ENCODE data around the gene LSAMP. TPM values are rescaled to one million over a fixed set of nuclear protein-coding genes. Genes with fewer than 3 reads are reported as not detected.

LSAMP gene
- total RNA-seq, 1 experiment from 2014 or later, result 5.7 TPM

DNA sequence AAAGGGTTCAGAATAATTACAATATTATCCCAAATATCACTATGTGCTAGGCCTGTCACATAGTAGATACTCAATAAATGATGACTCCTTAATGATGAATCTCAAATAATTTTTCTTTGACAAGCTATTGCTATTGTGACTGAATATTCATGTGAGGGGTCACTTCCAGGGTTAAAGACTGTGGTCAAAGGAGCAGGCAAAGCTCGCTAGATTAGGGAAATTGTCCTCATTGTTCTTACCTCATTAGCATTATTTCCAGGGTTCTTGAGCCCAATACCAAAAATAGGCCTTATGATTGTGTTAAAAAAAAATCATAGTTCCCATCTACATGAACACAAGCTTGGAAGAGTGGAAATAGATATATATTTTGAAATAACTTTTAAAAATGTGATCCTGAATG is 569.8 kb downstream of the LSAMP start (continued):
- TF ChIP-seq, protein P1, sequence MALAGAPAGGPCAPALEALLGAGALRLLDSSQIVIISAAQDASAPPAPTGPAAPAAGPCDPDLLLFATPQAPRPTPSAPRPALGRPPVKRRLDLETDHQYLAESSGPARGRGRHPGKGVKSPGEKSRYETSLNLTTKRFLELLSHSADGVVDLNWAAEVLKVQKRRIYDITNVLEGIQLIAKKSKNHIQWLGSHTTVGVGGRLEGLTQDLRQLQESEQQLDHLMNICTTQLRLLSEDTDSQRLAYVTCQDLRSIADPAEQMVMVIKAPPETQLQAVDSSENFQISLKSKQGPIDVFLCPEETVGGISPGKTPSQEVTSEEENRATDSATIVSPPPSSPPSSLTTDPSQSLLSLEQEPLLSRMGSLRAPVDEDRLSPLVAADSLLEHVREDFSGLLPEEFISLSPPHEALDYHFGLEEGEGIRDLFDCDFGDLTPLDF (CRISPR knock-in tag; IDR thresholded peaks at IDR 0.05), result no peak
- TF ChIP-seq, protein P2, sequence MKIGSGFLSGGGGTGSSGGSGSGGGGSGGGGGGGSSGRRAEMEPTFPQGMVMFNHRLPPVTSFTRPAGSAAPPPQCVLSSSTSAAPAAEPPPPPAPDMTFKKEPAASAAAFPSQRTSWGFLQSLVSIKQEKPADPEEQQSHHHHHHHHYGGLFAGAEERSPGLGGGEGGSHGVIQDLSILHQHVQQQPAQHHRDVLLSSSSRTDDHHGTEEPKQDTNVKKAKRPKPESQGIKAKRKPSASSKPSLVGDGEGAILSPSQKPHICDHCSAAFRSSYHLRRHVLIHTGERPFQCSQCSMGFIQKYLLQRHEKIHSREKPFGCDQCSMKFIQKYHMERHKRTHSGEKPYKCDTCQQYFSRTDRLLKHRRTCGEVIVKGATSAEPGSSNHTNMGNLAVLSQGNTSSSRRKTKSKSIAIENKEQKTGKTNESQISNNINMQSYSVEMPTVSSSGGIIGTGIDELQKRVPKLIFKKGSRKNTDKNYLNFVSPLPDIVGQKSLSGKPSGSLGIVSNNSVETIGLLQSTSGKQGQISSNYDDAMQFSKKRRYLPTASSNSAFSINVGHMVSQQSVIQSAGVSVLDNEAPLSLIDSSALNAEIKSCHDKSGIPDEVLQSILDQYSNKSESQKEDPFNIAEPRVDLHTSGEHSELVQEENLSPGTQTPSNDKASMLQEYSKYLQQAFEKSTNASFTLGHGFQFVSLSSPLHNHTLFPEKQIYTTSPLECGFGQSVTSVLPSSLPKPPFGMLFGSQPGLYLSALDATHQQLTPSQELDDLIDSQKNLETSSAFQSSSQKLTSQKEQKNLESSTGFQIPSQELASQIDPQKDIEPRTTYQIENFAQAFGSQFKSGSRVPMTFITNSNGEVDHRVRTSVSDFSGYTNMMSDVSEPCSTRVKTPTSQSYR (CRISPR knock-in tag; IDR thresholded peaks at IDR 0.05), result no peak
- TF ChIP-seq, protein P3, sequence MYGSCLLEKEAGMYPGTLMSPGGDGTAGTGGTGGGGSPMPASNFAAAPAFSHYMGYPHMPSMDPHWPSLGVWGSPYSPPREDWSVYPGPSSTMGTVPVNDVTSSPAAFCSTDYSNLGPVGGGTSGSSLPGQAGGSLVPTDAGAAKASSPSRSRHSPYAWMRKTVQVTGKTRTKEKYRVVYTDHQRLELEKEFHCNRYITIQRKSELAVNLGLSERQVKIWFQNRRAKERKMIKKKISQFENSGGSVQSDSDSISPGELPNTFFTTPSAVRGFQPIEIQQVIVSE (CRISPR knock-in tag; IDR thresholded peaks at IDR 0.05; ENCODE audit: borderline replicate concordance), result no peak

DNA sequence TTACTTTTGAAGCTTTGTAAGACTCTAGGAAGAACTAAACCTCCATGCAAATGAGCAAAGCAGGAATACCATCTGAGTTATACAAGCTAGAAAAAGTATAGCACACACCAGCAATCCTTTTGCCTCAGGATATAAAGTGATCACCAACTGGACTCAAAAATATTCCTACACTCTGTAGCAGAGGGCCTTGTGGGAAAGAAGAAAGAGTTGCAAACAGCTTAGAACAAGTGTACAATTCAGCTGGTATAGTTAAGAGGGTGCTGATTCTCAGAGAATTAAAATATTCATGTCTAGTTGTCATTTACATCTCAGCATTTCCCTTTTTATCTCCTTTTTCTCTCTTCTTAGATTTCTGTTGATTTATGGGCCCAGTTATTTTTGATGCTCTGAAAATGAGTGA is 573.6 kb downstream of the LSAMP start:
- Mint-ChIP-seq H3K4me3 (no peak overlapping the region), H3K36me3 (no peaks in the 10 kb centered on the region), H3K4me1 (peaks cover 47% of the 10 kb centered on the region), H3K27me3 (ENCODE audit: low read depth) (no peaks in the 10 kb centered on the region), H3K9me3 (no peaks in the 10 kb centered on the region), H3K27ac (no peak overlapping the region)
- ChIA-PET POLR2A (no interaction called here), CTCF (interaction anchor here (1.1 to 1.4 kb wide), 3 partner anchors 9 to 42 kb away, joined by 3 to 4 read pairs (median 3); no protein-coding TSS in a partner anchor)
- TF ChIP-seq NR3C1 (CRISPR knock-in tag; conservative IDR thresholded peaks at IDR 0.05; ENCODE audit: low read depth) (no peak), NR1H2 (CRISPR knock-in tag; IDR thresholded peaks at IDR 0.05) (no peak), IRF2 (CRISPR knock-in tag; IDR thresholded peaks at IDR 0.05; ENCODE audit: borderline replicate concordance, low read depth) (no peak), GABPB1 (CRISPR knock-in tag; IDR thresholded peaks at IDR 0.05) (no peak)
- TF ChIP-seq, protein P4, sequence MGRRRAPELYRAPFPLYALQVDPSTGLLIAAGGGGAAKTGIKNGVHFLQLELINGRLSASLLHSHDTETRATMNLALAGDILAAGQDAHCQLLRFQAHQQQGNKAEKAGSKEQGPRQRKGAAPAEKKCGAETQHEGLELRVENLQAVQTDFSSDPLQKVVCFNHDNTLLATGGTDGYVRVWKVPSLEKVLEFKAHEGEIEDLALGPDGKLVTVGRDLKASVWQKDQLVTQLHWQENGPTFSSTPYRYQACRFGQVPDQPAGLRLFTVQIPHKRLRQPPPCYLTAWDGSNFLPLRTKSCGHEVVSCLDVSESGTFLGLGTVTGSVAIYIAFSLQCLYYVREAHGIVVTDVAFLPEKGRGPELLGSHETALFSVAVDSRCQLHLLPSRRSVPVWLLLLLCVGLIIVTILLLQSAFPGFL (CRISPR knock-in tag; IDR thresholded peaks at IDR 0.05; ENCODE audit: borderline replicate concordance), result no peak
- TF ChIP-seq, protein P5, sequence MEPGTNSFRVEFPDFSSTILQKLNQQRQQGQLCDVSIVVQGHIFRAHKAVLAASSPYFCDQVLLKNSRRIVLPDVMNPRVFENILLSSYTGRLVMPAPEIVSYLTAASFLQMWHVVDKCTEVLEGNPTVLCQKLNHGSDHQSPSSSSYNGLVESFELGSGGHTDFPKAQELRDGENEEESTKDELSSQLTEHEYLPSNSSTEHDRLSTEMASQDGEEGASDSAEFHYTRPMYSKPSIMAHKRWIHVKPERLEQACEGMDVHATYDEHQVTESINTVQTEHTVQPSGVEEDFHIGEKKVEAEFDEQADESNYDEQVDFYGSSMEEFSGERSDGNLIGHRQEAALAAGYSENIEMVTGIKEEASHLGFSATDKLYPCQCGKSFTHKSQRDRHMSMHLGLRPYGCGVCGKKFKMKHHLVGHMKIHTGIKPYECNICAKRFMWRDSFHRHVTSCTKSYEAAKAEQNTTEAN (CRISPR knock-in tag; IDR thresholded peaks at IDR 0.05), result no peak
- DNase-seq (ENCODE audit: low spot score), result no peak
- ATAC-seq, result no peak

DNA sequence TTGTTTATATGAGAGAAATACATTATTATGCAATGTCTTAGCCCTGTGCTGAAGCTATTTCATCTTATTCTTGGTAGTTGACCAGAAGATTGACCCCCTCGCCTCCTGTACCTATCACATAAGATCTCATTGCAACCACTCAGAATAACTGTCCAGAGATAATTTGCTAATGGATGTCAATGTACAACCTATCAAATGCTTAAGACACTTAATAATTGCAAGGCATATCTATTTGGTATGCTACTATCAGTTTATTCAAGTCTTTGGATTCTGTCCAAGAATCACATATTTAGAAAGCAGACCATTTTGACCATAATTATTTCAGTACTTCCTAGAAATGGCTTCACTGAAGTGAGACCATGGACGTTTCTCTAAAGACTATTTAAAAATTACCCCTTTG is 580.4 kb downstream of the LSAMP start:
- no peaks in the 10 kb centered on the region for H3K9me3 Mint-ChIP-seq
- no peak for TF ChIP-seq JAZF1 (CRISPR knock-in tag; IDR thresholded peaks at IDR 0.05)
- DNase-seq (ENCODE audit: low spot score) (no peak), ATAC-seq (no peak)
- no peak overlapping the region for H3K4me3 Mint-ChIP-seq
- peaks cover 53% of the 10 kb centered on the region for H3K4me1 Mint-ChIP-seq
- H3K27ac Mint-ChIP-seq, result no peak overlapping the region
- H3K36me3 Mint-ChIP-seq, result no peaks in the 10 kb centered on the region
- H3K27me3 Mint-ChIP-seq (ENCODE audit: low read depth), result peaks cover 28% of the 10 kb centered on the region
- CTCF ChIA-PET, result no interaction called here
- POLR2A ChIA-PET, result no interaction called here

DNA sequence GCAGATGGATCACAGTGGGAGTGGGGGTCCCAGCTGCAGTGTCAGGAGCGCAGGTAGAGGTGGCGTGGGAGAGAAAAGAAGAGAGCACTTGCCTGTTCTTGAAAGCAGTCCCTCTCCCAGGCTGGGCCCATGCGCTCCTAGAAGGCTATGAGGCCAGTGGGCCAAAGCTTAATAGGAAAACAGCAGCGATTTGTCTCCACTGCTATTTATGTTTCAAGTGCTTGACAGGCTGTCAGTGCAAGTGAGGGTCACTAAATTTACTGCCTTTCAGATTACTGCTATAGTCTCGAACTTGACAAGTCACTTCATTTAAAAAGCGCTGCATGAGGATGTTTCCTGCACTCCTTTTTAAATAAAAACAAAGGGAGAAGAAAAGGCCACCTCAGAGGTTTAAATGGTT is 582.4 kb downstream of the LSAMP start:
- no peaks in the 10 kb centered on the region for H3K36me3 Mint-ChIP-seq
- peaks cover 28% of the 10 kb centered on the region for H3K27me3 Mint-ChIP-seq (ENCODE audit: low read depth)
- peaks cover 74% of the 10 kb centered on the region for H3K4me1 Mint-ChIP-seq
- H3K9me3 Mint-ChIP-seq, result no peaks in the 10 kb centered on the region
- POLR2A ChIA-PET, result no interaction called here
- DNase-seq (ENCODE audit: low spot score) (peak; percentile 17), ATAC-seq (peak; percentile 19)
- no peak overlapping the region for H3K27ac Mint-ChIP-seq
- H3K4me3 Mint-ChIP-seq, result peak overlapping the region; percentile 26
- CTCF ChIA-PET, result interaction anchor here (0.8 to 1.7 kb wide), 3 partner anchors 8 to 60 kb away, joined by 3 to 6 read pairs (median 5); no protein-coding TSS in a partner anchor
- TF ChIP-seq ETV6 (CRISPR knock-in tag; IDR thresholded peaks at IDR 0.05) (0 out of 2 replicates have a peak, but pooled peaks have one; percentile 41), IRF2 (CRISPR knock-in tag; IDR thresholded peaks at IDR 0.05; ENCODE audit: borderline replicate concordance, low read depth) (no peak)
